IMR-90 (cell line): ENCODE data around the gene LSG1. TPM values are rescaled to one million over a fixed set of nuclear protein-coding genes. Genes with fewer than 3 reads are reported as not detected.

Experiments
- ATAC-seq: fragments of 200-7000 bp; cut with Tn5 transposase; 2 replicates; pipeline ENCODE4 v1.9.1; 2020; ENCODE audit warnings: low read depth, mild to moderate bottlenecking, moderate library complexity
- BruUV-seq: library from RNA; stranded (reverse); fragments of 400-500 nt; replicated peaks from 2 replicates; lab custom pipeline; 2021; lab: Mats Ljungman, UMichigan
- CTCF ChIA-PET: fragments of 300-600 bp; formaldehyde crosslinking; extraction: SDS; loops from one replicate; lab custom pipeline; 2021; ENCODE audit warnings: antibody characterized with exemption; lab: Yijun Ruan, JAX
- POLR2A ChIA-PET: fragments of 300-600 bp; sonication (Branson Sonifier 250); formaldehyde crosslinking; loops from one replicate; lab custom pipeline; 2022; ENCODE audit warnings: antibody characterized with exemption; ENCODE audit not compliant: unreplicated experiment; lab: Charles Lee
- DNase-seq: peaks from one replicate; pipeline ENCODE4 v3.0.0; 2013
- H2AFZ ChIP-seq: replicated peaks from 2 replicates; pipeline ENCODE3; 2013; ENCODE audit warnings: low read length, mild to moderate bottlenecking; ENCODE audit not compliant: poor library complexity
- H2AK5ac ChIP-seq: 2 replicates; pipeline ENCODE4 v1.6.1; 2013; ENCODE audit warnings: low read depth, low read length, inconsistent platforms
- H2AK9ac ChIP-seq: replicated peaks from 2 replicates; pipeline ENCODE3; 2013; ENCODE audit warnings: mild to moderate bottlenecking, low read depth, low read length, moderate library complexity; ENCODE audit not compliant: poor library complexity
- H2BK120ac ChIP-seq: 2 replicates; pipeline ENCODE4 v1.6.1; 2013; ENCODE audit warnings: low read depth, low read length, inconsistent platforms
- H2BK15ac ChIP-seq: 3 replicates; pipeline ENCODE4 v1.6.1; 2013; ENCODE audit warnings: low read depth, low read length, inconsistent platforms
- H2BK20ac ChIP-seq: 2 replicates; pipeline ENCODE4 v1.6.1; 2013; ENCODE audit warnings: low read depth, mild to moderate bottlenecking, inconsistent platforms, low read length, moderate library complexity
- H2BK5ac ChIP-seq: 2 replicates; pipeline ENCODE4 v1.6.1; 2013; ENCODE audit warnings: mild to moderate bottlenecking, low read depth, low read length, inconsistent platforms; ENCODE audit not compliant: poor library complexity, severe bottlenecking
- H3K14ac ChIP-seq: replicated peaks from 2 replicates; pipeline ENCODE4 v1.6.1; 2013; ENCODE audit warnings: low read depth, low read length, inconsistent platforms
- H3K18ac ChIP-seq: 2 replicates; pipeline ENCODE4 v1.6.1; 2013; ENCODE audit warnings: low read depth, low read length, control low read depth
- H3K23ac ChIP-seq: 2 replicates; pipeline ENCODE4 v1.6.1; 2013; ENCODE audit warnings: low read depth, low read length, inconsistent platforms
- H3K27ac ChIP-seq: 2 replicates; pipeline ENCODE4 v1.5.1; 2013; ENCODE audit warnings: mild to moderate bottlenecking, control low read depth, low read length; ENCODE audit not compliant: insufficient read depth
- H3K27me3 ChIP-seq: 2 replicates; pipeline ENCODE4 v1.6.1; 2013; ENCODE audit warnings: low read length; ENCODE audit not compliant: control insufficient read depth, insufficient read depth
- H3K36me3 ChIP-seq: 2 replicates; pipeline ENCODE4 v1.6.1; 2013; ENCODE audit warnings: low read length, mixed read lengths; ENCODE audit not compliant: control insufficient read depth, insufficient read depth
- H3K4ac ChIP-seq: 2 replicates; pipeline ENCODE4 v1.6.1; 2013; ENCODE audit warnings: low read depth, low read length, inconsistent platforms
- H3K4me1 ChIP-seq: 2 replicates; pipeline ENCODE4 v1.6.1; 2013; ENCODE audit warnings: low read length, mixed read lengths; ENCODE audit not compliant: control insufficient read depth, insufficient read depth
- H3K4me2 ChIP-seq: 2 replicates; pipeline ENCODE4 v1.6.1; 2013; ENCODE audit warnings: low read depth, mild to moderate bottlenecking, control low read depth, low read length, moderate library complexity
- H3K4me3 ChIP-seq: 2 replicates; pipeline ENCODE4 v1.5.1; 2013; ENCODE audit warnings: low read depth, mild to moderate bottlenecking, control low read depth, low read length, moderate library complexity; ENCODE audit not compliant: insufficient read depth
- H3K56ac ChIP-seq: 2 replicates; pipeline ENCODE4 v1.6.1; 2013; ENCODE audit warnings: low read length, inconsistent platforms; ENCODE audit not compliant: insufficient read depth; ENCODE audit errors: extremely low read depth
- H3K79me1 ChIP-seq, 2 experiments: 2 replicates each; pipeline ENCODE4 v1.6.1; 2013; ENCODE audit warnings: low read length in 2 of 2, inconsistent platforms in 1 of 2, low read depth in 1 of 2
- H3K9ac ChIP-seq: 2 replicates; pipeline ENCODE4 v1.6.1; 2013; ENCODE audit warnings: low read depth, low read length, control low read depth
- H3K9me1 ChIP-seq: 2 replicates; pipeline ENCODE4 v1.6.1; 2013; ENCODE audit warnings: low read length, inconsistent platforms; ENCODE audit not compliant: insufficient read depth
- H3K9me3 ChIP-seq: 2 replicates; pipeline ENCODE4 v1.6.1; 2013; ENCODE audit warnings: low read length; ENCODE audit not compliant: control insufficient read depth, insufficient read depth
- H4K20me1 ChIP-seq: 2 replicates; pipeline ENCODE4 v1.6.1; 2013; ENCODE audit warnings: low read length, inconsistent platforms; ENCODE audit not compliant: insufficient read depth
- H4K5ac ChIP-seq: 2 replicates; pipeline ENCODE4 v1.6.1; 2013; ENCODE audit warnings: mild to moderate bottlenecking, low read depth, low read length, control low read depth
- H4K8ac ChIP-seq, 2 experiments: 2 replicates each; pipeline ENCODE4 v1.6.1; 2013; ENCODE audit warnings: low read depth in 2 of 2, low read length in 2 of 2, control low read depth in 1 of 2, inconsistent platforms in 1 of 2
- H4K91ac ChIP-seq: 2 replicates; pipeline ENCODE4 v1.6.1; 2013; ENCODE audit warnings: low read depth, low read length, inconsistent platforms; ENCODE audit not compliant: insufficient read depth
- BHLHE40 ChIP-seq: fragments of 150-350 bp; IDR thresholded peaks from 2 replicates; pipeline ENCODE4 v1.6.1; 2016; ENCODE audit warnings: mild to moderate bottlenecking, low read depth, low read length
- CEBPB ChIP-seq: IDR thresholded peaks from 2 replicates; pipeline ENCODE4 v1.6.1; 2012; ENCODE audit warnings: low read depth, low read length, improper control_type of control experiment
- CHD1 ChIP-seq: IDR thresholded peaks from 2 replicates; pipeline ENCODE4 v1.6.1; 2012; ENCODE audit warnings: low read depth, low read length, improper control_type of control experiment
- FOS ChIP-seq: fragments of 150-350 bp; IDR thresholded peaks from 2 replicates; pipeline ENCODE4 v1.6.1; 2016; ENCODE audit warnings: low read depth, low read length
- MAFK ChIP-seq: IDR thresholded peaks from 2 replicates; pipeline ENCODE4 v1.6.1; 2012; ENCODE audit warnings: low read depth, low read length, improper control_type of control experiment
- MAZ ChIP-seq: IDR thresholded peaks from 2 replicates; pipeline ENCODE4 v1.6.1; 2012; ENCODE audit warnings: low read depth, mild to moderate bottlenecking, low read length, improper control_type of control experiment, moderate library complexity, borderline replicate concordance
- MXI1 ChIP-seq: IDR thresholded peaks from 2 replicates; pipeline ENCODE4 v1.6.1; 2012; ENCODE audit warnings: low read depth, mild to moderate bottlenecking, low read length, moderate library complexity, borderline replicate concordance
- NFE2L2 ChIP-seq: fragments of 150-350 bp; IDR thresholded peaks from 2 replicates; pipeline ENCODE4 v1.6.1; 2016; ENCODE audit warnings: low read depth, mild to moderate bottlenecking, low read length
- POLR2A ChIP-seq: IDR thresholded peaks from 2 replicates; pipeline ENCODE4 v1.6.1; 2012; ENCODE audit warnings: mild to moderate bottlenecking, low read depth, low read length
- RAD21 ChIP-seq: IDR thresholded peaks from 2 replicates; pipeline ENCODE4 v1.6.1; 2012; ENCODE audit warnings: low read length, improper control_type of control experiment
- RCOR1 ChIP-seq: IDR thresholded peaks from 2 replicates; pipeline ENCODE4 v1.6.1; 2012; ENCODE audit warnings: mild to moderate bottlenecking, low read length, improper control_type of control experiment; ENCODE audit not compliant: insufficient replicate concordance
- RFX5 ChIP-seq: IDR thresholded peaks from 2 replicates; pipeline ENCODE4 v1.8.0; 2012; ENCODE audit warnings: low read depth, mild to moderate bottlenecking, low read length, moderate library complexity
- SMC3 ChIP-seq: fragments of 150-350 bp; IDR thresholded peaks from 2 replicates; pipeline ENCODE4 v1.6.1; 2016; ENCODE audit warnings: low read depth, mild to moderate bottlenecking, antibody characterized with exemption, low read length, moderate library complexity
- WGBS, 2 experiments: methylation state at CpG; one replicate each; pipeline versions ENCODE4 v1.1.5 to v1.1.7; 2013; ENCODE audit warnings: missing lambda C conversion rate in 2 of 2; ENCODE audit not compliant: insufficient read length in 1 of 2; ENCODE audit errors: extremely low coverage in 2 of 2; 5-methylcytosine and 5-hydroxymethylcytosine counted together
- dilution Hi-C: fragments of 300-500 bp; cut with HindIII; formaldehyde crosslinking; loops from one replicate; pipeline ENCODE4 v1.14.3; 2018; ENCODE audit warnings: low sequenced_read_pairs; ENCODE audit not compliant: unreplicated experiment
- in situ Hi-C: fragments of 300-500 bp; cut with MboI; formaldehyde crosslinking; loops from 3 replicates; pipeline ENCODE4 v1.14.3; 2019; ENCODE audit warnings: low sequenced_read_pairs, inconsistent platforms, mixed read lengths
- intact Hi-C: fragments of 100-400 bp; cut with micrococcal nuclease; formaldehyde crosslinking; loops from 2 replicates; pipeline ENCODE4 v1.10.0; 2022
- polyA plus RNA-seq, 3 experiments: library from polyadenylated mRNA; depleted of rRNA; stranded (reverse); fragments of >200 nt; gene quantifications; 2 replicates each; pipeline ENCODE4 v1.2.3, GENCODE V29; 2012; ENCODE audit warnings: low replicate concordance in 1 of 3
- total RNA-seq: library from RNA; depleted of rRNA; stranded (reverse); fragments of >200 nt; gene quantifications from 2 replicates; pipeline ENCODE4 v1.2.3, GENCODE V29; 2012
- TF ChIP-seq, protein P1 (sequence below): fragments of 150-350 bp; IDR thresholded peaks from 2 replicates; pipeline ENCODE4 v1.6.1; 2016; ENCODE audit warnings: low read depth, mild to moderate bottlenecking, low read length, moderate library complexity, borderline replicate concordance
- TF ChIP-seq, protein P2 (sequence below): fragments of 150-350 bp; IDR thresholded peaks from 2 replicates; pipeline ENCODE4 v1.6.1; 2017; ENCODE audit warnings: mild to moderate bottlenecking, antibody characterized with exemption, low read length, low read depth
- TF ChIP-seq, protein P3 (sequence below): conservative IDR thresholded peaks from 2 replicates; pipeline ENCODE4 v1.5.1; 2012; ENCODE audit warnings: mild to moderate bottlenecking, low read depth, low read length, improper control_type of control experiment

Gene LSG1
- total and polyA plus RNA-seq, 2 of the 4 experiments (the other 2 are of a cell fraction): 26.8 to 45.2 TPM

DNA sequence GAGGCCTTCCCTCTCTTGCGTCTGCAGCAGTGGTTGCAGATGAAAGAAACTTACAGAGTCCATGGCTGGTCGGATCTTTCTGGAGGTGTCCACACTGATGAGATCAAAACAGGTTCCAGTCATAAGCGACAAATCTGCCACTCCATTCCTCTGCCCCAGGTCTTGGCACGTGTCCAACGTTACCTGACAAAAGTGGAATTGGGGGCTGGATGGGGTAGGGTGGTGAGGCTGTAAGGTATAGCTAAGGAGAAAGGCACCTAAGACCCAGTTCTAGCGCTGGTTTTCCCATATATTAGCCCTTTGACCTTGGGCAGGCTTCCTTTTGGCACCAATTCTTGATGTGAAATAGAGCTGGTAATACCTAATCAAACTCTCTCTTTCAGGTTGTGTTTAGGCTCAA lies 24.7 kb upstream of the LSG1 start:
- Histone ChIP-seq H3K9ac (no peak overlapping the region), H3K27me3 (peaks cover 24% of the 10 kb centered on the region), H4K5ac (no peak overlapping the region), H3K36me3 (no peaks in the 10 kb centered on the region), H3K27ac (no peak overlapping the region), H3K23ac (no peak overlapping the region), H3K4me3 (no peak overlapping the region), H2AFZ (no peak overlapping the region), H3K79me1 (no peaks in the 10 kb centered on the region), H2BK15ac (no peak overlapping the region), H3K4me1 (no peaks in the 10 kb centered on the region; the same call in 1 of the 2 replicates), H3K18ac (no peak overlapping the region), H3K4ac (no peak overlapping the region), H3K9me3 (peaks cover 14% of the 10 kb centered on the region), H3K14ac (no peak overlapping the region), H3K56ac (no peak overlapping the region), H2AK9ac (no peak overlapping the region), H3K9me1 (no peaks in the 10 kb centered on the region), H2BK5ac (no peak overlapping the region), H4K8ac (no peak overlapping the region), H4K20me1 (no peaks in the 10 kb centered on the region), H3K4me2 (no peak overlapping the region), H2BK120ac (no peak overlapping the region), H4K91ac (no peak overlapping the region), H2BK20ac (no peak overlapping the region), H2AK5ac (no peak overlapping the region)
- ATAC-seq (no peak), DNase-seq (no peak)
- 83% methylated on average over 1 of the region's 6 CpGs; no CpG with 5 or more reads in 1 of the 2 experiments for WGBS, 2 experiments
- dilution Hi-C loops (no loop called here), in situ Hi-C loops (no loop called here), intact Hi-C loops (no loop called here)
- CTCF ChIA-PET: no interaction called here
- TF ChIP-seq RCOR1: no peak
- no peak for TF ChIP-seq CHD1
- TF ChIP-seq MAZ: no peak
- TF ChIP-seq SMC3: no peak
- no peak for TF ChIP-seq POLR2A
- no peak for TF ChIP-seq RFX5
- no peak for TF ChIP-seq MXI1
- TF ChIP-seq FOS: no peak
- no peak for TF ChIP-seq CEBPB
- TF ChIP-seq, protein P1, sequence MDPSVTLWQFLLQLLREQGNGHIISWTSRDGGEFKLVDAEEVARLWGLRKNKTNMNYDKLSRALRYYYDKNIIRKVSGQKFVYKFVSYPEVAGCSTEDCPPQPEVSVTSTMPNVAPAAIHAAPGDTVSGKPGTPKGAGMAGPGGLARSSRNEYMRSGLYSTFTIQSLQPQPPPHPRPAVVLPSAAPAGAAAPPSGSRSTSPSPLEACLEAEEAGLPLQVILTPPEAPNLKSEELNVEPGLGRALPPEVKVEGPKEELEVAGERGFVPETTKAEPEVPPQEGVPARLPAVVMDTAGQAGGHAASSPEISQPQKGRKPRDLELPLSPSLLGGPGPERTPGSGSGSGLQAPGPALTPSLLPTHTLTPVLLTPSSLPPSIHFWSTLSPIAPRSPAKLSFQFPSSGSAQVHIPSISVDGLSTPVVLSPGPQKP: no peak
- no peak for TF ChIP-seq RAD21
- TF ChIP-seq, protein P2, sequence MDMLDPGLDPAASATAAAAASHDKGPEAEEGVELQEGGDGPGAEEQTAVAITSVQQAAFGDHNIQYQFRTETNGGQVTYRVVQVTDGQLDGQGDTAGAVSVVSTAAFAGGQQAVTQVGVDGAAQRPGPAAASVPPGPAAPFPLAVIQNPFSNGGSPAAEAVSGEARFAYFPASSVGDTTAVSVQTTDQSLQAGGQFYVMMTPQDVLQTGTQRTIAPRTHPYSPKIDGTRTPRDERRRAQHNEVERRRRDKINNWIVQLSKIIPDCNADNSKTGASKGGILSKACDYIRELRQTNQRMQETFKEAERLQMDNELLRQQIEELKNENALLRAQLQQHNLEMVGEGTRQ: no peak
- no peak for TF ChIP-seq MAFK
- TF ChIP-seq, protein P3, sequence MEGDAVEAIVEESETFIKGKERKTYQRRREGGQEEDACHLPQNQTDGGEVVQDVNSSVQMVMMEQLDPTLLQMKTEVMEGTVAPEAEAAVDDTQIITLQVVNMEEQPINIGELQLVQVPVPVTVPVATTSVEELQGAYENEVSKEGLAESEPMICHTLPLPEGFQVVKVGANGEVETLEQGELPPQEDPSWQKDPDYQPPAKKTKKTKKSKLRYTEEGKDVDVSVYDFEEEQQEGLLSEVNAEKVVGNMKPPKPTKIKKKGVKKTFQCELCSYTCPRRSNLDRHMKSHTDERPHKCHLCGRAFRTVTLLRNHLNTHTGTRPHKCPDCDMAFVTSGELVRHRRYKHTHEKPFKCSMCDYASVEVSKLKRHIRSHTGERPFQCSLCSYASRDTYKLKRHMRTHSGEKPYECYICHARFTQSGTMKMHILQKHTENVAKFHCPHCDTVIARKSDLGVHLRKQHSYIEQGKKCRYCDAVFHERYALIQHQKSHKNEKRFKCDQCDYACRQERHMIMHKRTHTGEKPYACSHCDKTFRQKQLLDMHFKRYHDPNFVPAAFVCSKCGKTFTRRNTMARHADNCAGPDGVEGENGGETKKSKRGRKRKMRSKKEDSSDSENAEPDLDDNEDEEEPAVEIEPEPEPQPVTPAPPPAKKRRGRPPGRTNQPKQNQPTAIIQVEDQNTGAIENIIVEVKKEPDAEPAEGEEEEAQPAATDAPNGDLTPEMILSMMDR: no peak
- no peak for TF ChIP-seq NFE2L2
- no peak for TF ChIP-seq BHLHE40
- POLR2A ChIA-PET: no interaction called here
- no TSS peak for BruUV-seq
